PC-9 (cell line): ENCODE data around the gene BEND3. TPM values are rescaled to one million over a fixed set of nuclear protein-coding genes. Genes with fewer than 3 reads are reported as not detected.

Experiments used
- BruUV-seq: library from RNA; stranded (reverse); fragments of 400-500 nt; replicated peaks from 2 replicates; lab custom pipeline; 2021; lab: Mats Ljungman, UMichigan
- CTCF ChIA-PET: fragments of 300-600 bp; sonication (Branson Sonifier 250); formaldehyde crosslinking; loops from one replicate; lab custom pipeline; 2022; ENCODE audit warnings: antibody characterized with exemption; lab: Charles Lee
- POLR2A ChIA-PET: fragments of 300-600 bp; sonication (Branson Sonifier 250); formaldehyde crosslinking; loops from one replicate; lab custom pipeline; 2022; ENCODE audit warnings: antibody characterized with exemption; ENCODE audit not compliant: unreplicated experiment; lab: Charles Lee
- DNase-seq, 2 experiments: peaks; one replicate each; pipeline versions ENCODE4 v3.0.0 to v3.0.0-alpha.2; 2015 to 2022; ENCODE audit warnings: mixed read lengths in 1 of 2
- H2AFZ ChIP-seq: fragments of 200-600 bp; sonication (generic); 2 replicates; pipeline ENCODE4 v1.8.1; 2017; ENCODE audit warnings: antibody characterized with exemption
- H3F3A ChIP-seq: fragments of 200-600 bp; sonication (generic); 2 replicates; pipeline ENCODE4 v1.8.1; 2017; ENCODE audit warnings: antibody characterized with exemption, mild to moderate bottlenecking, low read depth; ENCODE audit not compliant: insufficient read depth
- H3K27ac ChIP-seq: fragments of 200-600 bp; sonication (generic); 2 replicates; pipeline ENCODE4 v1.6.1; 2016; ENCODE audit warnings: mixed run types
- H3K27me3 ChIP-seq: fragments of 200-600 bp; sonication (generic); 2 replicates; pipeline ENCODE4 v1.6.1; 2016; ENCODE audit warnings: low read depth, mixed run types; ENCODE audit not compliant: insufficient read depth
- H3K36me3 ChIP-seq: fragments of 200-600 bp; sonication (generic); 2 replicates; pipeline ENCODE4 v1.6.1; 2016; ENCODE audit warnings: low read depth, mixed run types
- H3K4me1 ChIP-seq: fragments of 200-600 bp; sonication (generic); replicated peaks from 2 replicates; pipeline ENCODE4 v1.6.1; 2016; ENCODE audit warnings: mixed run types; ENCODE audit not compliant: insufficient read depth
- H3K4me2 ChIP-seq: fragments of 200-600 bp; sonication (generic); 2 replicates; pipeline ENCODE4 v1.6.1; 2017; ENCODE audit warnings: mixed run types
- H3K4me3 ChIP-seq: fragments of 200-600 bp; sonication (generic); 2 replicates; pipeline ENCODE4 v1.6.1; 2016; ENCODE audit warnings: mixed run types
- H3K79me2 ChIP-seq: fragments of 200-600 bp; sonication (generic); 2 replicates; pipeline ENCODE4 v1.6.1; 2017; ENCODE audit warnings: low read depth, mixed run types
- H3K9me2 ChIP-seq: fragments of 200-600 bp; sonication (generic); 2 replicates; pipeline ENCODE4 v1.8.1; 2017; ENCODE audit warnings: mild to moderate bottlenecking; ENCODE audit not compliant: insufficient read depth
- H3K9me3 ChIP-seq: fragments of 200-600 bp; sonication (generic); 2 replicates; pipeline ENCODE4 v1.8.1; 2016; ENCODE audit warnings: low read depth; ENCODE audit not compliant: insufficient read depth
- H4K20me1 ChIP-seq: fragments of 200-600 bp; sonication (generic); 2 replicates; pipeline ENCODE4 v1.8.1; 2017; ENCODE audit not compliant: insufficient read depth
- CTCF ChIP-seq: fragments of 200-600 bp; sonication (generic); conservative IDR thresholded peaks from 2 replicates; pipeline ENCODE4 v1.6.1; 2017; ENCODE audit warnings: mixed run types, antibody characterized with exemption, mild to moderate bottlenecking, moderate library complexity
- EZH2 ChIP-seq: fragments of 200-600 bp; sonication (generic); IDR thresholded peaks from 2 replicates; pipeline ENCODE4 v1.8.0; 2017; ENCODE audit warnings: antibody characterized with exemption, low read depth
- intact Hi-C: fragments of 100-400 bp; cut with micrococcal nuclease; formaldehyde crosslinking; loops from one replicate; pipeline ENCODE4 v1.10.0; 2022; ENCODE audit not compliant: unreplicated experiment
- total RNA-seq: library from RNA; stranded (reverse); gene quantifications from 2 replicates; pipeline ENCODE4 v1.2.3, GENCODE V29; 2021

Gene BEND3
- total RNA-seq, 1 experiment from 2014 or later: 3.4 TPM

DNA sequence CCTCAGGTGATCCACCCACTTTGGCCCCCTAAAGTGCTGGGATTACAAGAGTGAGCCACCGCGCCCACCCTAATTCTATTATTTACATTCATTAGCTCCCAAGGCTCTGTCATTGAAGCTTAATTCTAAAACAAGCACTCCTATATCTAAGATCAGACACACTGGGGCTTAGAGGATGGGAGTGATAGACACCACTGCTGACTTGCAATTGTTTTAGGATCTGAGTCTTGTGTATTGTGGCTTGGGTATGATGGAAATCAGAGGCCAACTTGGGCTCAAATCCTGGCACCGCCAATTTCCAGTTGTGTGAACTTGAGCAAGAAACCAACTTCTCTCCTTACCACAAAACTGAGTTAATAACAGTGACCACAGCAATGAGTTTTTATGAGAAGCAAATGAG, 52.6 kb downstream of the BEND3 start:
- H4K20me1 ChIP-seq: no peaks in the 10 kb centered on the region
- H3K79me2 ChIP-seq: no peaks in the 10 kb centered on the region
- no peaks in the 10 kb centered on the region for H3K9me3 ChIP-seq
- CTCF ChIA-PET: no interaction called here
- H3K9me2 ChIP-seq: no peaks in the 10 kb centered on the region
- POLR2A ChIA-PET: interaction anchor here (0.6 kb wide), 1 partner anchor 720 kb away, joined by 3 read pairs; no protein-coding TSS in a partner anchor
- no TSS peak for BruUV-seq
- no peak overlapping the region for H2AFZ ChIP-seq
- DNase-seq: no peak
- H3K27ac ChIP-seq: no peak overlapping the region
- no peaks in the 10 kb centered on the region for H3F3A ChIP-seq
- no peaks in the 10 kb centered on the region for H3K27me3 ChIP-seq
- no peak overlapping the region for H3K4me3 ChIP-seq
- TF ChIP-seq CTCF (no peak), EZH2 (no peak)
- H3K36me3 ChIP-seq: no peaks in the 10 kb centered on the region
- peaks cover 9% of the 10 kb centered on the region for H3K4me1 ChIP-seq
- intact Hi-C loops: no loop called here
- no peak overlapping the region for H3K4me2 ChIP-seq

- no peaks in the 10 kb centered on the region for H3K36me3 ChIP-seq
- no TSS peak for BruUV-seq
- H2AFZ ChIP-seq: no peak overlapping the region
- TF ChIP-seq CTCF (no peak), EZH2 (no peak)
- no peaks in the 10 kb centered on the region for H3F3A ChIP-seq
- no peak overlapping the region for H3K4me2 ChIP-seq
- H3K79me2 ChIP-seq: no peaks in the 10 kb centered on the region
- intact Hi-C loops: no loop called here
- no peaks in the 10 kb centered on the region for H3K9me3 ChIP-seq
- peaks cover 9% of the 10 kb centered on the region for H3K4me1 ChIP-seq
- H3K9me2 ChIP-seq: no peaks in the 10 kb centered on the region
- ChIA-PET CTCF (no interaction called here), POLR2A (interaction anchor here (0.6 kb wide), 1 partner anchor 87 kb away, joined by 9 read pairs; no protein-coding TSS in a partner anchor)
- DNase-seq: no peak
- no peaks in the 10 kb centered on the region for H4K20me1 ChIP-seq
- no peak overlapping the region for H3K4me3 ChIP-seq
- no peak overlapping the region for H3K27ac ChIP-seq
- H3K27me3 ChIP-seq: no peaks in the 10 kb centered on the region
These were observed 53.9 kb downstream of the BEND3 start for GRCh38 chr6:107061125-107062020.

GRCh38 chr6:107060704-107061103, 54.6 kb downstream of the BEND3 start:
- ChIA-PET CTCF (no interaction called here), POLR2A (no interaction called here)
- Histone ChIP-seq H2AFZ (no peak overlapping the region), H3K9me2 (no peaks in the 10 kb centered on the region), H3K9me3 (no peaks in the 10 kb centered on the region), H4K20me1 (no peaks in the 10 kb centered on the region), H3K4me3 (no peak overlapping the region), H3K27ac (no peak overlapping the region), H3K4me1 (peaks cover 9% of the 10 kb centered on the region), H3K4me2 (no peak overlapping the region), H3F3A (no peaks in the 10 kb centered on the region), H3K36me3 (no peaks in the 10 kb centered on the region), H3K27me3 (no peaks in the 10 kb centered on the region), H3K79me2 (no peaks in the 10 kb centered on the region)
- intact Hi-C loops: no loop called here
- TF ChIP-seq CTCF (no peak), EZH2 (no peak)
- no TSS peak for BruUV-seq
- DNase-seq: no peak
